Psoas muscle (tissue), 8 donors: ENCODE data around the gene TANC1. TPM values are rescaled to one million over a fixed set of nuclear protein-coding genes. Genes with fewer than 3 reads are reported as not detected.

Experiments
- ATAC-seq, 4 donors: fragments of 200-7000 bp; cut with Tn5 transposase; one replicate each; pipeline ENCODE4 v1.9.1; 2020; ENCODE audit warnings: moderate library complexity in 3 of 4, mild to moderate bottlenecking in 2 of 4
- DNase-seq, 2 donors: peaks; one replicate each; pipeline ENCODE4 v3.0.0-alpha.2; 2020
- H3K27ac ChIP-seq: fragments of 200-600 bp; one replicate; pipeline ENCODE4 v1.8.0; 2022
- H3K27me3 ChIP-seq, 3 donors: fragments of 200-600 bp in 1 of 3; one replicate each; pipeline versions ENCODE4 v1.6.1 to v1.8.0; 2013 to 2022; ENCODE audit warnings: low read length in 2 of 3, mild to moderate bottlenecking in 2 of 3, moderate library complexity in 1 of 3; ENCODE audit not compliant: insufficient read depth in 3 of 3
- H3K36me3 ChIP-seq, 2 donors: fragments of 200-600 bp in 1 of 2; one replicate each; pipeline versions ENCODE4 v1.6.1 to v1.8.0; 2013 to 2022; ENCODE audit warnings: low read depth in 1 of 2, mild to moderate bottlenecking in 1 of 2, moderate library complexity in 1 of 2; ENCODE audit not compliant: insufficient read depth in 1 of 2
- H3K4me1 ChIP-seq: fragments of 200-600 bp; one replicate; pipeline ENCODE4 v1.8.0; 2022
- H3K4me3 ChIP-seq: fragments of 200-600 bp; one replicate; pipeline ENCODE4 v1.8.0; 2022; ENCODE audit warnings: mild to moderate bottlenecking
- H3K9me3 ChIP-seq: fragments of 200-600 bp; one replicate; pipeline ENCODE4 v1.8.0; 2022
- CTCF ChIP-seq: fragments of 200-600 bp; IDR thresholded peaks from one replicate; pipeline ENCODE4 v1.8.0; 2022; ENCODE audit warnings: antibody characterized with exemption
- WGBS, 3 donors: extraction: QIAGEN DNeasy Blood & Tissue Kit; methylation state at CpG; one replicate each; pipeline versions ENCODE4 v1.1.6 to v1.1.7; 2013; 5-methylcytosine and 5-hydroxymethylcytosine counted together
- intact Hi-C, 2 donors: fragments of 100-400 bp; cut with DNase I; formaldehyde crosslinking; loops; one replicate each; pipeline versions ENCODE4 v1.11.0 to v1.14.2; 2022
- polyA plus RNA-seq, 3 donors: library from polyadenylated mRNA; stranded (reverse); fragments of 200-250 nt; gene quantifications; one replicate each; pipeline ENCODE4 v1.2.3, GENCODE V29; 2013
- total RNA-seq, 4 donors: library from RNA; stranded (reverse); fragmentation: NEBNext Ultra II Directional in 2 of 4; extraction: Animal tissue kit (Norgen Biotek cat#: 25700) in 2 of 4; gene quantifications; one replicate each; pipeline versions ENCODE4 v1.2.1 to v1.2.4, GENCODE V29; 2021 to 2023
- donor health status: healthy with polysubstance abuse.
- donor health status: DM: no; HTN: no; CAD: no; lungs with moderate emphysema.
- donor health status: Bipolar disorder and iron deficiency.
- donor health status: healthy.
- donor health status: DM: yes; HTN: yes; CAD: no.
- donor health status: DM: no; HTN: no; CAD: no.
- donor health status: DM: no; HTN: no; CAD: no.
- donor health status: DM: yes; HTN: yes; CAD: no.

The TANC1 gene
- total and polyA plus RNA-seq, 7 donors = 1.9 to 7.5 (median 3.2) TPM

GRCh38 chr2:159067971-159068370, 99.5 kb downstream of the TANC1 start:
- WGBS, 3 donors = 67 to 80% (median 73%) methylated on average over 1 of the region's 1 CpG
- no peak overlapping the region for H3K4me3 ChIP-seq
- H3K4me1 ChIP-seq = no peaks in the 10 kb centered on the region
- no peak for ATAC-seq
- H3K36me3 ChIP-seq = no peaks in the 10 kb centered on the region
- intact Hi-C loops = no loop called here
- no peaks in the 10 kb centered on the region for H3K27me3 ChIP-seq
- no peak overlapping the region for H3K27ac ChIP-seq
- no peaks in the 10 kb centered on the region for H3K9me3 ChIP-seq
- no peak for TF ChIP-seq CTCF
- no peak for DNase-seq

- Histone ChIP-seq H3K36me3 (no peaks in the 10 kb centered on the region), H3K4me3 (no peak overlapping the region), H3K4me1 (no peaks in the 10 kb centered on the region), H3K27ac (no peak overlapping the region), H3K27me3 (no peaks in the 10 kb centered on the region), H3K9me3 (no peaks in the 10 kb centered on the region)
- ATAC-seq (no peak), DNase-seq (no peak)
- TF ChIP-seq CTCF = no peak
- WGBS, 3 donors = 34 to 54% (median 36%) methylated on average over 2 of the region's 2 CpGs
- intact Hi-C loops = no loop called here
Measured at GRCh38 chr2:159069229-159069628, 100.8 kb downstream of the TANC1 start.

- 48 to 76% (median 51%) methylated on average over 2 of the region's 2 CpGs for WGBS, 3 donors
- TF ChIP-seq CTCF = no peak
- no peak overlapping the region for H3K4me3 ChIP-seq
- no peaks in the 10 kb centered on the region for H3K27me3 ChIP-seq
- H3K27ac ChIP-seq = no peak overlapping the region
- no peaks in the 10 kb centered on the region for H3K4me1 ChIP-seq
- ATAC-seq (no peak), DNase-seq (no peak)
- no peaks in the 10 kb centered on the region for H3K36me3 ChIP-seq
- intact Hi-C loops = no loop called here
- no peaks in the 10 kb centered on the region for H3K9me3 ChIP-seq
Measured at GRCh38 chr2:159070235-159070634, 101.8 kb downstream of the TANC1 start.

- no peak for DNase-seq
- Histone ChIP-seq H3K36me3 (no peaks in the 10 kb centered on the region), H3K9me3 (no peaks in the 10 kb centered on the region), H3K4me3 (no peak overlapping the region), H3K4me1 (no peaks in the 10 kb centered on the region), H3K27ac (no peak overlapping the region), H3K27me3 (no peaks in the 10 kb centered on the region)
- 50 to 77% (median 72%) methylated on average over 2 of the region's 2 CpGs for WGBS, 3 donors
- intact Hi-C loops = no loop called here
- TF ChIP-seq CTCF = peak; percentile 5
- no peak for ATAC-seq
Measured at GRCh38 chr2:159071190-159071915, 102.9 kb downstream of the TANC1 start.

- H3K27ac ChIP-seq = no peak overlapping the region
- no peak for ATAC-seq
- H3K36me3 ChIP-seq = no peaks in the 10 kb centered on the region
- WGBS, 3 donors = 89 to 93% (median 89%) methylated on average over 2 of the region's 2 CpGs
- no peak for TF ChIP-seq CTCF
- no peaks in the 10 kb centered on the region for H3K4me1 ChIP-seq
- no peak for DNase-seq
- H3K4me3 ChIP-seq = no peak overlapping the region
- H3K9me3 ChIP-seq = no peaks in the 10 kb centered on the region
- intact Hi-C loops = no loop called here
- H3K27me3 ChIP-seq = no peaks in the 10 kb centered on the region
Measured at GRCh38 chr2:159072795-159073194, 104.4 kb downstream of the TANC1 start.
